ENCODE measurements around the gene APP. TPM values are rescaled to one million over a fixed set of nuclear protein-coding genes. Genes with fewer than 3 reads are reported as not detected.

The APP gene
- total RNA-seq = 100 to 1,000 TPM; 209 to 297 (median 240) TPM

DNA sequence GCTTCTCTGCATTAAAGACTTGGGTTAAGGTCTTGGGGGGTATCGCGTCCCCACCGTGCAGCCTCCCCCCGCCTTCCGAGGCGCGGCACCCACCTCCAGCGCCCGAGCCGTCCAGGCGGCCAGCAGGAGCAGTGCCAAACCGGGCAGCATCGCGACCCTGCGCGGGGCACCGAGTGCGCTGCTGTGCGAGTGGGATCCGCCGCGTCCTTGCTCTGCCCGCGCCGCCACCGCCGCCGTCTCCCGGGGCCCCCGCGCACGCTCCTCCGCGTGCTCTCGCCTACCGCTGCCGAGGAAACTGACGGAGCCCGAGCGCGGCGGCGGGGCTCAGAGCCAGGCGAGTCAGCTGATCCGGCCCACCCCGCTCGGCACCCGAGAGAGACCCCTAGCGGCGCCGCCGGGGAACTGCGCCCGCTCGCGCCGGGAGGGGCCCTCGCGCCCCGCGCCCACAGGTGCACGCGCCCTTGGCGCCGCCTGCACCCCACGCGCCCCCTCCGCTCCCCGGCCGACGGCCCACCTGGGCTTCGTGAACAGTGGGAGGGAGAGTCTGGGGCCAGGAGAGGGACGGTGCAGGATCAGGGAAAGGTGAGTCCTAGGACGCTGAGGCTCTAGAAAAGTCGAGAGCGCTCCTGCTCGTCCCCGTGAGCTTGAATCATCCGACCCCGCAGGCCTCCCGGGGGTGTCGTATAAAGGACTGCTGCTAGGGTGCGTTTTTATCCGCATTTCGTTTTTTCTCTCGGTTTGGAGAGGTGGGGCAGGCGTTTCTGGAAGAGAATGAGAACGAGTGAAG is at the start of gene APP:
TSS of gene APP (minus strand) at position 300 of the 787 bp plus-strand sequence. CDS start at position 150, 150 bp downstream.
- Histone ChIP-seq H3K27me3 (no peaks in the 10 kb centered on the region), H3K4me3 (peak within 1 kb of the TSS; percentile 62 to 89 (median 84)), H3K9me3 (no peaks in the 10 kb centered on the region), H3K36me3 (no peaks in the 10 kb centered on the region), H3K27ac (peak within 1 kb of the TSS; percentile 72 to 86 (median 84)), H3K4me1 (peaks cover 0 to 10% (median 0%) of the 10 kb centered on the region in 4 donors)
- DNase-seq = peak; percentile 69 to 93 (median 92)
- TF ChIP-seq POLR2A (IDR thresholded peaks at IDR 0.05) = peak; percentile 78 to 89
- TF ChIP-seq, protein P1, sequence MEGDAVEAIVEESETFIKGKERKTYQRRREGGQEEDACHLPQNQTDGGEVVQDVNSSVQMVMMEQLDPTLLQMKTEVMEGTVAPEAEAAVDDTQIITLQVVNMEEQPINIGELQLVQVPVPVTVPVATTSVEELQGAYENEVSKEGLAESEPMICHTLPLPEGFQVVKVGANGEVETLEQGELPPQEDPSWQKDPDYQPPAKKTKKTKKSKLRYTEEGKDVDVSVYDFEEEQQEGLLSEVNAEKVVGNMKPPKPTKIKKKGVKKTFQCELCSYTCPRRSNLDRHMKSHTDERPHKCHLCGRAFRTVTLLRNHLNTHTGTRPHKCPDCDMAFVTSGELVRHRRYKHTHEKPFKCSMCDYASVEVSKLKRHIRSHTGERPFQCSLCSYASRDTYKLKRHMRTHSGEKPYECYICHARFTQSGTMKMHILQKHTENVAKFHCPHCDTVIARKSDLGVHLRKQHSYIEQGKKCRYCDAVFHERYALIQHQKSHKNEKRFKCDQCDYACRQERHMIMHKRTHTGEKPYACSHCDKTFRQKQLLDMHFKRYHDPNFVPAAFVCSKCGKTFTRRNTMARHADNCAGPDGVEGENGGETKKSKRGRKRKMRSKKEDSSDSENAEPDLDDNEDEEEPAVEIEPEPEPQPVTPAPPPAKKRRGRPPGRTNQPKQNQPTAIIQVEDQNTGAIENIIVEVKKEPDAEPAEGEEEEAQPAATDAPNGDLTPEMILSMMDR (IDR thresholded peaks at IDR 0.05) = peak; percentile 88 to 99 (median 95)

DNA sequence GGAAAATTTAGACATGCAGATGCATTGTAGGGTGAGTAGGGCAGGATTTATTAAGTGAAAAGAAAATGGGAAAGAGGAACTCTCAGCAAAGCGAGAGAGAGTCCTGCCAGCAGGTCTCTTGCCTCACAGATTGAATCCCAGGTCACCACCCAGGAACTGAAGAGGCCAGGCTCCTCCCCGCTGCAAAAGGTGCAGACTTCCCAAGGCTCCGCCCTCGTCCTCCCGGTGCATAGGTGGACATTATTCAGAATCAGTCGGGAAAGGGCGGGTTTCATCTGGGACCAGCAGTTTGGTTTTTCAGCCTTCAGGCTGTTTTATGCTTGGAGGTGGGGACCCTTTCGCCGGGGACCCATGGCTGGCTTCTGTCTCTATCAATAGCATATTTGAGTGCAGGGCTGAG is 41.6 kb upstream of the APP start:
- Histone ChIP-seq H3K4me1 (no peaks in the 10 kb centered on the region), H3K36me3 (no peaks in the 10 kb centered on the region), H3K27me3 (no peaks in the 10 kb centered on the region), H3K9me3 (no peaks in the 10 kb centered on the region), H3K4me3 (no peak overlapping the region), H3K27ac (no peak overlapping the region)
- TF ChIP-seq POLR2A (IDR thresholded peaks at IDR 0.05) = no peak
- no peak for DNase-seq

DNA sequence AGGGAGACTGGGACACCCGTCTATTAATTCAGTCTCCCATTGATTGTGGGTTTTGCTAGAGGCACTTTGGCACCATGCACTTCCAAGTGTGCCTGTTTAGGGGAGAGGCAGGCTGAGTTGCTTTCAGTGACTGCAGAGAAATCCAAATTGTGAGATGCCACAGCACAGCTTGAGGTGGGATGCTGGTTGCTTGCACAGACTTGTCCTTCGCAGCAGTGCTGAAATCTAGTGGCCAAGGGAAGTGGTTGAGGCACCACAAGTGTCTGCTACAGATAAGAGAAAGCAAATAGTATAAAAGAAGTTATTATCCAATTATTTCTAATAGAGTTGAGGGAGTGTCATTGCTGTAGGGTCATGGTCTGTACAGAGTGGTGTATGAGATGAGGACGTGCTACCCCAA is 40.0 kb upstream of the APP start:
- TF ChIP-seq, protein P1 (IDR thresholded peaks at IDR 0.05) = no peak
- no peak for TF ChIP-seq POLR2A (IDR thresholded peaks at IDR 0.05)
- Histone ChIP-seq H3K36me3 (no peaks in the 10 kb centered on the region), H3K4me1 (no peaks in the 10 kb centered on the region), H3K27ac (no peak overlapping the region), H3K9me3 (no peaks in the 10 kb centered on the region), H3K27me3 (no peaks in the 10 kb centered on the region), H3K4me3 (no peak overlapping the region)
- no peak for DNase-seq

DNA sequence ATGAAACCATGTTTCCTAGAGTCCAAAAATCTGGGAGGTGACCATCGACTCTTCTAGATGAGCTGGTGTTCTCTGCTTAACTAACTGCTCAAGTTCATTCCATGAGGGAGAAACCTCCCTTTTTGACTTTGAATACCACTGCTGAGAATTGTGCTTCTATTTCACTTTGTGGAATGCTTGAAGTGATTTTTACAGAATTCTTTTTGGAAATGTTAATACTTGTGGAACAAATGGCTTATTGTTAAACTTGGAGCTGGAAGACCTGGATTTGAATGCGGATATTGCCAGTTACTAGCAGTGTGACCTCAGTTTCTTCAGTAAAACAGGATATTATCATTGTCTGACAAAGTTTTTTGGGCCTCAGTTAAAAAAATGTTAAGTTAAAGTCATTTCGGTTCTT is 36.5 kb upstream of the APP start:
- TF ChIP-seq, protein P1 (IDR thresholded peaks at IDR 0.05) = no peak
- no peak for TF ChIP-seq POLR2A (IDR thresholded peaks at IDR 0.05)
- H3K4me1 ChIP-seq = no peaks in the 10 kb centered on the region
- no peaks in the 10 kb centered on the region for H3K27me3 ChIP-seq
- no peak for DNase-seq
- no peaks in the 10 kb centered on the region for H3K36me3 ChIP-seq
- no peaks in the 10 kb centered on the region for H3K9me3 ChIP-seq
- H3K4me3 ChIP-seq = no peak overlapping the region
- H3K27ac ChIP-seq = no peak overlapping the region

DNA sequence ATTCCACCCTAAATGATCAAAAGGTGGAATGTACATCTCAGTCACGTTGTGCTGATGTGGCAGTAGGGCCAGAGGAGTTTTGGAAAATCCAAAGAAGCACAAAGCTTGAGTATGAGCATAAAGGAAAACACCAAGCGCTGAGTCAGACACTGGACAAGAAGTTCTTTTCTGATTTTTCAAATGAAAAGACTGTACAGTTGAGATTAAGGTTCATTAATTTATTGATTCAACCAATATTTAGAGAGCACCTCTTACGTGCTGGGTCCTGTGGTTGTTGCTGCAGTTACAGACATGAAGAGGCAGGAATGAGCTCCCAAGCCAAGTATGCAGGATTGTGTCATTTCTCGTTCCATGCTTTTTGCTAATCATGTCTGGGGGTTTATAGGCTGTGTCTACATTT is 28.9 kb upstream of the APP start:
- Histone ChIP-seq H3K4me1 (no peaks in the 10 kb centered on the region), H3K9me3 (no peaks in the 10 kb centered on the region), H3K27ac (no peak overlapping the region), H3K36me3 (no peaks in the 10 kb centered on the region), H3K4me3 (no peak overlapping the region), H3K27me3 (no peaks in the 10 kb centered on the region)
- no peak for DNase-seq
- TF ChIP-seq, protein P1 (IDR thresholded peaks at IDR 0.05) = no peak
- TF ChIP-seq POLR2A (IDR thresholded peaks at IDR 0.05) = no peak

DNA sequence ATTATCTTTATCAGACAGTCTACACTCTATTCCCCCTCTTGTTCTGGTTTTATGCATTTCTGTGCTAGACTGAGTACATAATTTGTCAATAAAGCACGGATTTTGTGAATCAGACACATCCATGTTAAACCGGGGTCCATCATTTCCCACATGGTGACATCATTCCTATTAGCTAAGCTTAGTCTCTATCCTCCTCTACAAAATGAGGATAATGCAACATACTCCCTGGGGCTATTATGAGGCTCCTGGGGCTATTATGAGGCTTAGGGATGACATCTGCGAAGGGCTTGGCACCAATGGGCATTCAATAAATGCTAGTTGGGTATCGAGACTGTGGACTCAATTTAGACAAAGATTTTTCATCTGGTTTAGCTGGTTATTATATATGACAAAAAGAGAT is 25.1 kb upstream of the APP start:
- DNase-seq = no peak

More for the DNA sequence above, 25.1 kb upstream of the APP start:
- TF ChIP-seq, protein P1 (IDR thresholded peaks at IDR 0.05) = no peak
- no peak for TF ChIP-seq POLR2A (IDR thresholded peaks at IDR 0.05)
- H3K36me3 ChIP-seq = no peaks in the 10 kb centered on the region
- no peaks in the 10 kb centered on the region for H3K4me1 ChIP-seq
- H3K9me3 ChIP-seq = no peaks in the 10 kb centered on the region
- H3K27ac ChIP-seq = no peak overlapping the region
- H3K27me3 ChIP-seq = no peaks in the 10 kb centered on the region
- no peak overlapping the region for H3K4me3 ChIP-seq
